Measurements from ENCODE around the gene MC5R.

MC5R gene

GRCh38 chr18:13823707-13824395, at the start of gene MC5R:
MC5R (plus strand) TSS chr18:13824149; CDS start chr18:13825766, 1,617 bp downstream.
- peak; percentile 65 for DNase-seq (ENCODE audit: low spot score)

- no peak for DNase-seq (ENCODE audit: low spot score)
Measured at GRCh38 chr18:13775058-13775457, 48.9 kb upstream of the MC5R start.

- DNase-seq (ENCODE audit: low spot score): no peak
Measured at GRCh38 chr18:13791181-13791580, 32.8 kb upstream of the MC5R start.

- no peak for DNase-seq (ENCODE audit: low spot score)
Measured at GRCh38 chr18:13793819-13794218, 30.1 kb upstream of the MC5R start.

DNA sequence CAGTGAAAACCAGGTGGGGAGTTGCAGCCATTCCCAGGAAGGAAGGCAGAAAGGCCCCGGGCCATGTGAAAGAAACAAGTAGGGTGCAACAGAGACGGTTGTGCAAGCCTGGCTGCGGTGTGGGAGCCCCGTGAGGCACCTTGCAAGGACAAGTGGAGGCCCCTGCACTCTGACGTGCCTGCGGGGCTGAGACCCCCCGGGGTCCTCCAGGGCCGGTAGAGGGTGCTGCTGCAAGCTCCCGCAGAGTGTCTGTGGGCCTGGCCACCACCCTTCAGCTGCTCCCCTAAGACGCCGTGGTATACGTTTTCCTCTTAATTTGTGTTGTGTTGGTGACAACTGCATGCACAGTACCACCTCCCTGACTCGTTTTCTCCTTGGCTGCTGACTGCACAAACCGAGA, 27.4 kb upstream of the MC5R start:
- no peak for DNase-seq (ENCODE audit: low spot score)

GRCh38 chr18:13797157-13797611, 26.8 kb upstream of the MC5R start:
- DNase-seq (ENCODE audit: low spot score): no peak

- DNase-seq (ENCODE audit: low spot score): no peak
Measured at GRCh38 chr18:13799396-13799795, 24.6 kb upstream of the MC5R start.

DNA sequence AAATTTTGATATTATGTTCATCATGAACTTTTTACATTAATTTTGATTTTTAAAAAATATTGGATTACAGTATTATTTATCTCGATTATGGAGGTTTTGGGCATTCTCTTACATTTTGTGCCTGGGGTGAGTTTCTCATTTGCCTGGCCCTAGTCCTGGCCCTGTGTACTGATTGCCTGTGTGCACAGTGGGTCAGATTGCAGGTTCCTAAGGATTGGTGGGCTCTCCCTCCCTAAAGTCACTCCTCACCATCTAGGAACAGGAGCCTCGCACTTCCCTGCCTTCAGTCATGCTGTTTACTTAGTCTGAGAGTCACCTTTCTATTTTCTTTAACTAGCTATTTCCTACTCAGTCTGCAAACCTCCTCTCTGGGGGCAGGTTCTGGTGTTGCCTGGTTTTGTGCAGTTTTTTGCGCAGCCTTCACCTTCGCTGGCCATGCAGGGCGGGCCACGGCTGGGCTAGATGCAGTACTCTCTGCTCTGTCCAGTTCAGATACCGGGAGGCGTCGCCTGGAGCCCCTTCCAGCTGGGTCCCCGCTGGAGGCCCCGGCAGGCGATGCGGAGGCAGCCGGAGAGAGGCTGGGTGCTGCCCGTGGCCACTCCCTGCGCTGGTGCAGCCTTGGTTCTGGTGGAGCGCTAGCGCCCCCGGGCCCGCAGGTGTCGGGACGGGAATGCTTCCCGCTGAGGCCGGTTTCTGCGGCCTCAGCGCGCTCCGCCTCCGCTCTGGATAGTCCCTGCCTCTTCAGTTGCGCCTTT, 23.3 kb upstream of the MC5R start:
- peak; percentile 9 for DNase-seq (ENCODE audit: low spot score)

GRCh38 chr18:13801260-13801601, 22.7 kb upstream of the MC5R start:
- DNase-seq (ENCODE audit: low spot score): no peak

- no peak for DNase-seq (ENCODE audit: low spot score)
Measured at GRCh38 chr18:13804305-13804704, 19.6 kb upstream of the MC5R start.

GRCh38 chr18:13808294-13809042, 15.5 kb upstream of the MC5R start:
- DNase-seq (ENCODE audit: low spot score): no peak

- DNase-seq (ENCODE audit: low spot score): no peak
Measured at GRCh38 chr18:13809043-13809430, 14.9 kb upstream of the MC5R start.

DNA sequence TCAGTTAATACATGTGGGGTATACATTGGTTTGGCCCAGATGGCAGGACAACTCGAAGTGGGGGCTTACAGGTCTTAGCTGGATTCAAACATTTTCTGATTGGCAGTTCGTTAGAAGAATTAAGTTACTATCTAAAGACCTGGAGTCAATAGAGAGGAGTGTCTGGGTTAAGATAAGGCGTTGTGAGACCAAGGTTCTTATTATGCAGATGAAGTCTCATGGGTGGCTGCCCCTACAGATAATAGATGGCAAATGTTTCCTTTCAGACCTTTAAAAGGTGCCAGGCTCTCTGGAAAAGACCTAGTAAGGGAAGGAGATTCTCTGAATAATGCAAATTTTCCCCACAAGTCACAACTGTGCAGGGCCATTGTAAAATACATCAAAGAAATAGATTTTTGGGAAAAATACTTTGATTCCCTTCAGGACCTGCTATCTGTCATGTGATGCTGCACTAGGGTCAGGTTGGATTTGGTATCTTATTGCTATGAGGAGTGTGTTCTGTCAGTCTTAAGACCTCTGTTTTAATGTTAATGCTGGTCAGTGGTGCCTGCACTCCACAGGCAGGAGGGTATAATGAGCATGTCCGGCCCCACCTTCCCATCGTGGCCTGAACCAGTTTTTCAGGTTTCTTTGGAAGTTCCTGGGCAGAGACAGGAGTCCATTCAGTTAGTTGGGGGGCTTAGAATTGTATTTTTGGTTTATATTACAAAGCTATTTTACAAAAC, 14.3 kb upstream of the MC5R start:
- DNase-seq (ENCODE audit: low spot score): no peak

DNA sequence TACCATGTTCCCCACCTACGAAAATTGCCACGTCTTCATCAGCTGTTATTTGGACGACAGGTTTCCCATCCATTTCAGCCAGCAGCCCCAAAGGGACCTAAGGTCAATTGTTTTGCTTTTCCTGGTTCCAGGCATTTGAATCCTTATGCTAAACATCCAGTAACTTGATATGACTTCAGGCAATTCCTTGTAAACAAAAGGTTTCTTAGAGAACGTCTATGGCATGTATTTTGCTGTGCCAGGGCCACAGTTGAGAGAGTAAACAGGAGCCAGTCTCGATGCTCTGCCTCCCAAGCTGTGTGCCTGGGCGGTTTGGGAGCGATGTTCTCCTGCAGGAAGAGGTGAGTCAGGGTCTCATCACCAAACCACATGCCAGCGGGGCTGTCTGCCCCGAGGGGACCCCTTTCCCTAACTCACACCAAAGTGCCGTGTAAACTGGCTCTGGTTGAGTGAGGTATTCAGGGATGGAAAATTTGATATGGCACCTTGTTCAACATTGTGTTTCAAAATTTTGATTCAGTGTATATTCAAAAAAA, 12.9 kb upstream of the MC5R start:
- DNase-seq (ENCODE audit: low spot score): no peak

DNA sequence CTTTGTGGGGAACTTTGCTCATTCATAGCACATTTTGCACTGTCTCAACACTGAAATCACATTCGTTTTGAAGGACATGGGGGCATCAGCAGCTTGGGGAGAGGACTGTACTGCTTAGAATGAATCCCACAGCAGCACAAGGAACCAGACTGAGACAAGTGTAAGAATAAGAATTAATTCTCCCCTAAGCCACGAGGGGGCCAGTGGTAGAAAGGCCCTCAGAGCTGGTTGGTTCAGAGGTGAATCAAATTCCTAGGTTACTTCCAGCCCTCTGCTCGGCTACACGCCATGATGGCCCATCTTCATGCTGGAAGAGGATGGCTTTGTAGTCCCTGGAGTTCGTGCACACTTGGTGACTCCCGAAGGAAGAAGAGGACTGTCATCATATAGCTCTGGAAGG, 12.0 kb upstream of the MC5R start:
- DNase-seq (ENCODE audit: low spot score): no peak

DNA sequence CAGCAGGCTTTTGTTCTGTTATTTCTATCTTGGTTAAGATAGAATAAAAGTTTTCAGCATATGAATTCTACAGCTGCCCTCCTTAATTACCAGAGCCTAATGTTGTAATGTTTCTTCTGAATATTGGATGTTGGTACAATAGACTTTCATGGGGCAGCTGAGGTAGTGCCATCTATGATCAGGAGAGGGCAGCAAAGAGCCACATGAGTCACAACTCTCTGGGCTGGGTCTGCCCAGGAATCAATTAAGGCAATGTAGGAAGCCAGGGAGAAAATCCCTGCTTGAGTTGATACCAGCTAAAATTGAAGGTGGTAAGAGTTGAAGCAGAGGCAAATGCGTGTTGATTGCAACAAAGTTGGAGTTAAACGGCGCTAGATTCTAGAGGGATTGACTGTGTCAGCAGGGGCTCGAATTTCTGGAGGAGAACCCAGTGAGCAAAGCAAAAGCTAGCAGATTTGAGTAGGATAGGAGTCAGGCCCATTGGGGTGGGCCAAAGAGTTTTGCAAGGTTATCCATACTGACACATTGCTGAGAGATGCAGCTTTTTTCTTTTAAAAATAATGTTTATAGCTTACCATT, 10.6 kb upstream of the MC5R start:
- peak; percentile 60 for DNase-seq (ENCODE audit: low spot score)

GRCh38 chr18:13826209-13826608, 2.3 kb downstream of the MC5R start:
- no peak for DNase-seq (ENCODE audit: low spot score)

DNA sequence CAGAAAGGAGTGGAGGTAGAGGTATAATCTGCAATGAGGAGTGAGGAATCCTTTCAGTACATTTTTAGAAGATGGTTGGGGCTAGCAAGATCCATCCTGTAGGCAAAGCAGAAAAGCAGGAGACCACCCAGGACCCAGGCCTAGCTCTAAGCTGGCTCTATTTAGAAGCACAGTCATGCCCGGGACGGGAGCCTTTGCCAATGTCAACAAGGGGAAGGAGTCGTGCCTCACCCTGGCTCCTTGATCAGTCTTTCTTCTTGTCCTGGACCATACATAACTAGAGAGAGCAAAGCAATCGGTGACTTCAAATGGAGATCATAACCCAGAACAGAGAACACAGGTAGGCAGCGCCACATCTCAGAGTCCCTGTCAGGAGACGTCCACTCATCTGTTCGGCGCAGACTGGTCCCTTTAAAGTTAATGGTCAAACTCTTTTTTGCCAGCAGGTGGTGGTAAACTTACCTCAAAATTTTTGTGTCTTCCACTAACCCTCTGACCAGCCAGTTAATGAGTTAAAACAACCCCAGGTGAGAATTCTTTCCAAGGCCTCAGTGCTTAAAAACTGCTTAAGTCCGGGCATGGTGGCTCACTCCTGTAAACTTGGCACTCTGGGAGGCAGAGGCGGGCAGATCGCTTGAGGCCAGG, 8.0 kb downstream of the MC5R start:
- no peak for DNase-seq (ENCODE audit: low spot score)

DNA sequence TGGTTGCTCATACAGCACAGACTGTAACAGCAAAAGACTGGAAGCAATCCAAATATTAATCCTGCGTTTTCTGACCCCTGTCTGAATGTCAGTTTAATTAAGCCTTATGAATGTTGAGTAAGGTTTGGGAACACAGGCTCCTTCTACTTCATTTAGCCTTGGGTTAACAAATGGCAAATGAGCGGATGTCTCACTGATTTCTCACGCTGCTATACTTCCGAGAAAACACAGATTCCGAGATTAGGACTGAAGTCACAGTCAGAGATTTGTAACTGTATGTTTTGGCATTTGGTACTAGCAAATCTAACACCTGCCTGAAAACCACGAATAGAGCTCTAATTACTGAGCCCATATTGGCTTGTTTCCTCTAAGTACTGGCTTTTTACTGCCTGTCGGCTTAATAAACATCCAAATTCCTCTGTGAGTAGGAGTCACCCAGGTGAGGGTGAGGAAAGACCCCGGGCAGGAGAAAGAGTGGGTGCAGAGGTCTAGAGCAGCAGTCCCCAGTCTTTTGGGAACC, 10.6 kb downstream of the MC5R start:
- DNase-seq (ENCODE audit: low spot score): no peak

GRCh38 chr18:13835202-13835601, 11.3 kb downstream of the MC5R start:
- no peak for DNase-seq (ENCODE audit: low spot score)

DNA sequence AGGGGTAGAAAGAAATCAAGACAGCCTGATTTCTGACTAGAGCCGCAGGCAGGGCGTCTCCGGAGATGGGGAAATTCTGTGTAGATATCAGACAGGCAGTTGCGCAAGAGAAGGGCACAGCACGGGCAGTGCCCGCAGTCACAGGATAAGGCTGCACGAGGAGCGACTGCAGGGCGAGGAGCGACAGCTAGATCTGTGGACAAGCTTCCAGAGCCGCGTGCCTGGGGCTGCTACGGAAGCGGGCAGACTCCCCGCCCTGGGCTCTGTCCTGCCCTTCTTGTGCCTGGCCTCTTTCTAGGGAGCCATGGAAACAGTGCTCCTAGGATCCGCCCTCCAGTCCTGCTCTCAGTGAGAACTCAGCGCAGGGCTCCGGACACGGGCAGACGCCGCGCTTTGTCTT, 12.6 kb downstream of the MC5R start:
- DNase-seq (ENCODE audit: low spot score): no peak
